ENCODE measurements around the gene MAP1S.
A peak's percentile ranks its signal among the peaks of the same experiment; 100 is the strongest.

MAP1S gene

DNA sequence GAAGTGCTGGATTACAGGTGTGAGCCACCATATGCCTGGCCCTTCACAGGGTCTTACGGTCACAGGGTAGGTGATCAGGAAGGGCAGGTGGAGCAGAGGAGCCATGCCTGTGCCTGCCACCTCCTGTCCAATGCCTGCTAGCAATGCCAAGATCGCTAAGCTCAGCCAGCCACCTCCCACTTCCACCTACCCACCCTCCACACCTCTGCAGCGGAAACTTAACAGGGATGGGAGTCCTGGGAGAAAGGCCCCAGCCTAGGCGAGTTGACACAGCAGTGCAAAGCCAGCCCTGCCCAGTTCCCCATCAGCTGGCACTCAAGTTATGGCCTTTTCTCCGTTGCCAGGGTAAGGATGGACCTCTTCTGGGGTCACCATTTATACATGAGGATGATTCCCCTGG, 16.1 kb downstream of the MAP1S start:
- no peak for DNase-seq (ENCODE audit: low read depth, low spot score)

DNA sequence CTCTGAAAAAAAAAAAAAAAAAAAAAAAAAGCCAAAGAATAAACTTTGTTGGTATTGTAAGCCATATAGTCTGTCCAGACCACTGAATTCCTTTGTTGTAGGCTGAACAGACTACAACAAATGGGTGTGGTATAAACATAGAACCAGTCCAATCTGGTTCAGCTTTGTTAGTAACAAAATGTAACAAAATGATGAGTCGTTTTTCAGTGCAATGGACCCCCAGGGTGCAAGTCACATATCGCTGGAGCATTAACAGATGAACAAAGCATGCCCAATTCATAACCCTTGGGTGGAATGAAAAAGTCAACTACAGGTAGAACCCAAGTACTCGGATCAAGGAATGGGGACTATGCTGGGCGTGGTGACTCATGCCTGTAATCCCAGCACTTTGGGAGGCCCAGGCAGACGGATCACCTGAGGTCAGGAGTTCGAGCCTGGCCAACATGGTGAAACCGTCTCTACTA, 18.4 kb downstream of the MAP1S start:
- DNase-seq (ENCODE audit: low read depth, low spot score) = no peak

- DNase-seq (ENCODE audit: low read depth, low spot score) = no peak
Observed at GRCh38 chr19:17739121-17739875, 20.0 kb downstream of the MAP1S start.

- DNase-seq (ENCODE audit: low read depth, low spot score) = no peak
Observed at GRCh38 chr19:17741456-17741855, 22.2 kb downstream of the MAP1S start.

- DNase-seq (ENCODE audit: low read depth, low spot score) = no peak
Observed at GRCh38 chr19:17743874-17744580, 24.7 kb downstream of the MAP1S start.

DNA sequence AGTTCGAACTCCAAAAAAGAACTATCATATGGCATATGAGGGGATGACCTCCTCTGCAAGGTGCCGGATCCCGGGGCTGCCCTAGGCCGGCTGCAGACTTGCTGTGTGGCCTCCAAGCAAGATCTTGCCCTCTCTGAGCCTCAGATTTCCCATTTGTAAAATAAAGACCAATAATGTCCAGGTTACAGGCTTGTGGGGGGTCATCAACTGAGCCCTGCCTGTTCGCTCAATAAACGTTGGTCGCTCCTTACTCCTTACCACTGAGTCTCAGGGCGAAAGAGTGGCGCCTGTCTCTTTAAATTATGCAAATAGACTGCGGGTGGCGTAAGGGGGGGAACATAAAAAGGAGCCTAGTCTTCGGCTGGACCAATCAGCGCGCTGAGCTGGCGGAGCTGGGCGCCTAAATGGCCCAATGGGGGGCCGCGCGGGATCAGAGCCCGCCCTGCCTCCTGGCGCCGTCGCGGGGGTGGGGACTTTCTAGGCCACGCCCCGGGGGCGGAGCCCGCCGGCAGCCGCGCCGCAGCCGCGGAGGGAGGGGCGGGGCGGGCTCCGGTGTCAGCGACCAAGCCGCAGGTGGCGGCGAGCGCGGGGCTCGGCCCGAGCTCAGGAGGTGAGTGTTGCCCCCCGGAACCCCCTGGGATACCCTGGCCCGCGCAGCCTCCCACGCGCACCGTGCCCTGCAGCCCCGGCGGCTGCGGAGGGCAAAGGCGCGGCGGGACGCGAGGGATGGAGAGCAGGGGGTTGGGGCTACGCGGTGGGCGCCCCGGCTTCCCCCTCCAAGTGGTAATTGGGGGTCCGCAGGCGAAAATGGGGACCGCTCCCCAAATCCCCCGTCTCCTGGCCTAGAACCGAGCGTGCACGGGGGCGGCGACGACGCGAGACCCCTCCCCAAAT, 28.2 kb downstream of the MAP1S start:
- peak; percentile 91 for DNase-seq (ENCODE audit: low read depth, low spot score)

DNA sequence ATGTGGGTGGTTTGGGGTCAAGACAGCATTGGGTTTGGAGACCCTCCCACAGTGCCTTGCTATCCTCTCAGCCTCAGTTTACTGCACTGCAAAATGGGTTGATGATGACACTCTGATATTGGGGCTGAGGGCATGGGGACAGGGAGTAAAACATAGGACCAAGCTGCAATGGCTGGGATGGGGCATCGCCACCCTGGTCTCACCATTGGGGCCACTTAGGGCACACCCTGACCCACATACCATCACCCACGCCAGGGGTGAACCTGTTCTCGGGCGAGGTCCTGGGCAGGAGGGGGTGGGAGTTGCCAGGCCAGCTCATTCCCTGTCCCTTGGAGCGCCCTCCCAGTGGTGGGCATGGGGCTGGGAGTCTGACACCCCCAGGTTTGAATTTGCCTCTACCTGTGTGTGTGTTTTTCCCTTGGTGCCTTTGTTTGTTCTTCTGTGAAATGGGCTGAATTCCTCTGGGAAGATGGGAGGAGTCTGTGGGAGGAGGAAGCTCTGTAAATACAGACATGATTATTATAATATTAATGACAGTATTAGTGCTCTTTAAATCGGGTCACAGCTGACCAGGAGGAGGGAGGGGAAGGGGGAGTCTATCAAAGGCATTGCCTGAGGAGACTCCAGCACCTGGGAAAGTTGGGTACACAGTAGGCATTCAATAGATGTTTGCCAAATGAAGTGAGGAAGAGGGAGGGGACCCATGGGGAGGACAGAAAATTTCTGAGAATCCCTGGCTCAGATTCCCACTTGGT, 29.8 kb downstream of the MAP1S start:
- no peak for DNase-seq (ENCODE audit: low read depth, low spot score)

DNA sequence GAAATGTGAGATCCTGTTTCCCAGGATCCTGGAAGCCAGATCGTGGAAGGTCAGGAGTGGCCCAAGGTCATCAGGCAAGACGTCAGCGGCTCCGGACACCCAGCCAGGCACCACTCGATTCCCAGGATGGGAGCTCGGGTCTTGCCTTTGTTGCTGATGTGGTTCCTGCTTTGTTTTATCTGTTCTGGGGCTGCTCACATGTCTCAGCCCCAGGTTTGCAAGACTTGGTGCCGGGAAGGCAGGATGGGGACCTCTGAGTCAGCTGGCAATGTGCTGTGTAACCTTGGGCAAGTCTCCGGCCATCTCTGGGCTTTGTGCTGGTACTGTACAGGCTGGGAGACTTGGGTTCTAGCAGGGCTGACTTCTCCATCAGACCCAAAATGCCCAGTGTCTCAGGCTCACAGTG, 30.6 kb downstream of the MAP1S start:
- DNase-seq (ENCODE audit: low read depth, low spot score) = no peak

GRCh38 chr19:17751103-17751911, 32.0 kb downstream of the MAP1S start, which contains the start of gene FCHO1:
TSS of gene FCHO1 (plus strand) at chr19:17751477. CDS start at chr19:17755165, 3,688 bp downstream.
- DNase-seq (ENCODE audit: low read depth, low spot score) = peak; percentile 74

DNA sequence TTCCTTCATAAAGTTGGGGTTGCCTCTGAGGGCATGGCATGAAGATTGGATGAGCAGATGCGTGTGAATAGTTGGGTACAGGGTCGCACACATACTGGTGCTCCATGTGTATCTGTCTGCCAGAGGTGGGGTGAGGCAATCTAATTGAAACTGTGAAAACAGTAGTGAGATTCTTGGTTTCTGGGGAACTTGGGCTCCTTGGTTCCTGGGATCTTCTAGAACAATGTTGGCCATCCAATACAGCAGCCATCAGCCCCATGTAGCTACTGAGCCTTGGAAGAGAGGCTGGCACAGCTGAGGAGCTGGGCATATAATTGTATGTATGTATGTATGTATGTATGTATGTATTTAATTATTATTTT, 32.6 kb downstream of the MAP1S start:
- no peak for DNase-seq (ENCODE audit: low read depth, low spot score)

DNA sequence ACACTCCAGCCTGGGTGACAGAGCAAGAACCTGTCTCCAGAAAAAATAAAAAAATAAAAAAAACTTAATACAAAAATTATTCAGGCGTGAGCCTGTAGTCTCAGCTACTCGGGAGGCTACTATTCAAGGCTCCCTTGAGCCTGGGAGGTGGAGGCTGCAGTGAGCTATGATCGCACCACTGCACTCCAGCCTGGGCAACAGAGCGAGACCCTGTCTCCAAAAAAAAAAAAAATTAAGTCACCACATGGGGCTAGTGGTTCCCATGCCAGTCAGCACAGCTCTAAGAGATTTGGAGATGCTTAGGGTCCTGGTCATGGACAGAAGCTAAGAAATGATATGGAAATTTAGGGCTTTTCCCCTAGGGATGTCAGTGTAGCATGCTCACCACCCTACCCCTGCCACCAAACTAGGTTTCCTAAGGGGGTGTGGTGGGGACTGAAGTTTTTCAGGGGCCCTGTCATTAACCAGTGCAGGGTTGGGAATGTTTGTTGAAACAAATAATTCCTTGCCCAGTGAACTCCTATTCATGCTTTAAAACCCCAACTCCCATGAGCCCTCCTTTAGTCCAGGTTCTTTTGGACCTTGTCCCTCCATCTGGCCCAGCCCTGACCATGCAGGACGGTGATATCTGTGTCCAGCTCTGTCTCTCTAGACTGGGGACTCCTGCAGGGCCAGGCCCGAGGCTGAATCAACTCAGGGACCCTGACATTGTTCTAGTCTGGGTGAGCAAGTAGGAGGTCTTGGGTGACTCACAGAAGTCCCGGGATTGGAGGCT, 33.8 kb downstream of the MAP1S start:
- no peak for DNase-seq (ENCODE audit: low read depth, low spot score)

GRCh38 chr19:17753976-17754375, 34.7 kb downstream of the MAP1S start:
- no peak for DNase-seq (ENCODE audit: low read depth, low spot score)

- no peak for DNase-seq (ENCODE audit: low read depth, low spot score)
Observed at GRCh38 chr19:17754634-17755442, 35.6 kb downstream of the MAP1S start.

GRCh38 chr19:17755443-17755890, 36.2 kb downstream of the MAP1S start:
- no peak for DNase-seq (ENCODE audit: low read depth, low spot score)

DNA sequence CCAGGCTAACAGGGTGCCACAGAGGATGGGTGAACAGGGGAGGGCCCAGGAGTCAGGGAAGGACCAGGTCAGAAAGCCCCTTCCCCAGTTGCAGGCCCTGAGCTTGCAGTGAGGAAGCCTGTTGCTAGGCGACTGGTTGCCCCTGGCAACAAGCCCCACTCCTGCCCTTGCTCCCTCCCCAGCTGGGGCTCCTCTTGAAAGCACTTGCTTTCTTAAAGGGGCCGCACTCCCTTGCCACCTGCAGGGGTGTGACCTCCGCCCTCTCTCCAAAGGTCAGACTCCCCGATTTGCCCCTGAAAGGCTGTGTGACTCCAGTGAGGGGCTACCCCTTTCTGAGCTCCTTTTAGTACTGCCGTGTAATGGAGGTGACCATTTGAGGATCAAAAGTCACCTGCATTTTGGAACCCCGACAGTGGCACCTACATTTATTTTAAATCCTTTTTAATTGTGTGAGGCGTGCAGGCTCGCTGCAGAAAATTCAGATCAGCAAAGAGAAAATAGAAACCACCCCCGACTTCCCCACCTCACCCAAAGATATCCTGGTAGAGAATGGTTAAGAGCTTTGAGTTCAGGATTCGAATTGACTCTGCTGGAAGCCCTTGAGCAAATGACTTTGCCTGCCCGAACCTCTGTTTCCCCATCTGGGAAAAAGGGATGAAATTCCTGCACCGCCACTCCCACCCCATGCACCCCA, 36.8 kb downstream of the MAP1S start:
- no peak for DNase-seq (ENCODE audit: low read depth, low spot score)

GRCh38 chr19:17757125-17757524, 37.8 kb downstream of the MAP1S start:
- no peak for DNase-seq (ENCODE audit: low read depth, low spot score)

GRCh38 chr19:17758515-17758914, 39.2 kb downstream of the MAP1S start:
- DNase-seq (ENCODE audit: low read depth, low spot score) = no peak

GRCh38 chr19:17761148-17761547, 41.9 kb downstream of the MAP1S start:
- no peak for DNase-seq (ENCODE audit: low read depth, low spot score)

Data from activated CD4-positive, CD25-positive, alpha-beta regulatory T cell treated with anti-CD3 and anti-CD28 coated beads, Interleukin-2, amount 50 U/mL, for 16 hours (primary cell).